GM12878 (cell line): ENCODE data around the gene STX1B. TPM values are rescaled to one million over a fixed set of nuclear protein-coding genes. Genes with fewer than 3 reads are reported as not detected.
A peak's percentile ranks its signal among the peaks of the same experiment; 100 is the strongest.

Experiments
- ATAC-seq: fragments of 200-7000 bp; cut with Tn5 transposase; 3 replicates; pipeline ENCODE4 v1.9.1; 2020; ENCODE audit warnings: mild to moderate bottlenecking, moderate library complexity
- BruUV-seq: library from RNA; stranded (reverse); fragments of 400-500 nt; replicated peaks from 2 replicates; lab custom pipeline; 2021; lab: Mats Ljungman, UMichigan
- CTCF ChIA-PET: fragments of 300-600 bp; sonication (Branson Sonifier 250); formaldehyde crosslinking; extraction: SDS; loops from one replicate; lab custom pipeline; 2021; ENCODE audit warnings: inconsistent platforms; lab: Yijun Ruan, JAX
- POLR2A ChIA-PET: fragments of 350-600 bp; formaldehyde crosslinking; extraction: SDS; loops from one replicate; lab custom pipeline; 2021; ENCODE audit warnings: inconsistent platforms; lab: Charles Lee
- RAD21 ChIA-PET: fragments of 300-600 bp; sonication (Branson Sonifier 250); formaldehyde crosslinking; loops from one replicate; lab custom pipeline; 2023; ENCODE audit warnings: antibody characterized with exemption; ENCODE audit not compliant: unreplicated experiment; lab: Charles Lee
- SMC1A ChIA-PET: fragments of 300-600 bp; sonication (Branson Sonifier 250); formaldehyde crosslinking; loops from one replicate; lab custom pipeline; 2023; ENCODE audit not compliant: unreplicated experiment, uncharacterized antibody; lab: Charles Lee
- DNase-seq: peaks from one replicate; pipeline ENCODE4 v3.0.0-alpha.2; 2011; ENCODE audit warnings: low read depth, low spot score
- FAIRE-seq: peaks from 3 replicates; lab custom pipeline; 2011; peaks lifted over from hg19 to GRCh38; lab: Jason Lieb, UNC
- H2AFZ ChIP-seq: 2 replicates; pipeline ENCODE4 v1.6.0; 2011; ENCODE audit warnings: low read depth, low read length, control low read depth; ENCODE audit not compliant: control insufficient read depth
- H3K27ac ChIP-seq: 2 replicates; pipeline ENCODE4 v1.5.1; 2011; ENCODE audit warnings: control low read depth; ENCODE audit not compliant: control insufficient read depth, insufficient read depth
- H3K27me3 ChIP-seq, 2 experiments: replicated peaks in 1 of 2; 2 replicates each; pipeline versions ENCODE4 v1.6.0 to v1.6.1; 2011; ENCODE audit warnings: low read length in 1 of 2; ENCODE audit not compliant: control insufficient read depth in 2 of 2, insufficient read depth in 2 of 2
- H3K36me3 ChIP-seq, 2 experiments: 2 replicates each; pipeline ENCODE4 v1.5.1; 2011; ENCODE audit warnings: low read length in 1 of 2; ENCODE audit not compliant: control insufficient read depth in 2 of 2, insufficient read depth in 2 of 2
- H3K4me1 ChIP-seq: 2 replicates; pipeline ENCODE4 v1.6.1; 2011; ENCODE audit warnings: mild to moderate bottlenecking, low read length, moderate library complexity, mixed read lengths; ENCODE audit not compliant: control insufficient read depth, insufficient read depth
- H3K4me2 ChIP-seq: 2 replicates; pipeline ENCODE4 v1.6.0; 2011; ENCODE audit warnings: control low read depth; ENCODE audit not compliant: control insufficient read depth, insufficient read depth
- H3K4me3 ChIP-seq: fragments of 200-600 bp; sonication (generic); 2 replicates; pipeline ENCODE4 v1.5.1; 2016
- H3K79me2 ChIP-seq: 2 replicates; pipeline ENCODE4 v1.6.0; 2011; ENCODE audit warnings: low read length; ENCODE audit not compliant: control insufficient read depth, insufficient read depth
- H3K9ac ChIP-seq: 2 replicates; pipeline ENCODE4 v1.8.0; 2011; ENCODE audit warnings: low read length, control low read depth, mixed read lengths; ENCODE audit not compliant: control insufficient read depth, insufficient read depth
- H3K9me3 ChIP-seq: replicated peaks from 3 replicates; pipeline ENCODE4 v1.5.1; 2011; ENCODE audit warnings: mild to moderate bottlenecking, low read length; ENCODE audit not compliant: control insufficient read depth, insufficient read depth
- H4K20me1 ChIP-seq: 2 replicates; pipeline ENCODE4 v1.6.0; 2011; ENCODE audit not compliant: control insufficient read depth, insufficient read depth
- BMI1 ChIP-seq: fragments of 450-650 bp; IDR thresholded peaks from 2 replicates; pipeline ENCODE4 v1.6.1; 2016; ENCODE audit warnings: mild to moderate bottlenecking, moderate library complexity, borderline replicate concordance
- HDAC6 ChIP-seq: fragments of 200-600 bp; sonication (generic); IDR thresholded peaks from one replicate; pipeline ENCODE4 v1.8.0; 2017; ENCODE audit warnings: antibody characterized with exemption; ENCODE audit not compliant: unreplicated experiment
- SIN3A ChIP-seq: IDR thresholded peaks from 2 replicates; pipeline ENCODE4 v1.6.1; 2012; ENCODE audit warnings: low read depth, low read length, improper control_type of control experiment
- SMAD5 ChIP-seq: IDR thresholded peaks from 2 replicates; pipeline ENCODE4 v1.6.1; 2016; ENCODE audit warnings: antibody characterized with exemption, low read depth
- SMARCA5 ChIP-seq: fragments of 450-650 bp; IDR thresholded peaks from 2 replicates; pipeline ENCODE4 v1.6.1; 2017; ENCODE audit warnings: mild to moderate bottlenecking
- WGBS: methylation state at CpG from one replicate; pipeline ENCODE4 v1.1.6; 2016; ENCODE audit warnings: low lambda C conversion rate; ENCODE audit not compliant: insufficient replicate concordance, insufficient coverage; ENCODE audit errors: missing lambda C conversion rate; 5-methylcytosine and 5-hydroxymethylcytosine counted together
- in situ Hi-C: fragments of 300-500 bp; cut with MboI; formaldehyde crosslinking; loops from 9 replicates; pipeline ENCODE4 v1.14.3; 2018; ENCODE audit warnings: mixed read lengths
- intact Hi-C: fragments of 100-400 bp; cut with micrococcal nuclease; formaldehyde crosslinking; loops from one replicate; pipeline ENCODE4 v1.14.2; 2022; ENCODE audit not compliant: unreplicated experiment
- polyA plus RNA-seq, 11 experiments: library from polyadenylated mRNA; depleted of rRNA in 4 of 11; unstranded in 6 of 11; stranded (reverse) in 5 of 11; fragments of >200 nt; fragmentation: Nextera tagmentation in 4 of 11; fragmentation: Illumina TruSeq in 1 of 11; extraction: Ambion mirVana in 4 of 11; extraction: Trizol in 1 of 11; gene quantifications; 1 replicate in 1 of 11; 2 replicates in 10 of 11; pipeline versions ENCODE4 v1.2.1 to v1.2.3, GENCODE V29; 2011 to 2016; ENCODE audit warnings: inconsistent platforms in 2 of 11, missing spikeins in 2 of 11, low read depth in 1 of 11
- total RNA-seq, 4 experiments: library from RNA; depleted of rRNA in 3 of 4; stranded (reverse); fragments of >200 nt in 3 of 4; fragmentation: Illumina TruSeq in 1 of 4; extraction: Trizol in 1 of 4; gene quantifications; 2 replicates each; pipeline versions ENCODE4 v1.2.1 to v1.2.3, GENCODE V29; 2013 to 2021
- TF ChIP-seq, protein P1 (sequence below): fragments of 450-650 bp; IDR thresholded peaks from 2 replicates; pipeline ENCODE4 v1.6.1; 2018; ENCODE audit warnings: mild to moderate bottlenecking, low read depth, moderate library complexity; ENCODE audit not compliant: partially characterized antibody

Gene STX1B
- total and polyA plus RNA-seq, 10 of the 15 experiments (the other 5 are each of a cell fraction or from before 2014, with no cell fraction given), result 0.22 to 2.5 (median 1.1) TPM

- peak overlapping the region; percentile 77; the same call in 1 of the 2 replicates for H3K4me2 ChIP-seq
- TF ChIP-seq SMAD5 (no peak), SMARCA5 (0 out of 2 replicates have a peak, but pooled peaks have one; percentile 49)
- TF ChIP-seq, all 136 proteins: peak for 1
- ChIA-PET POLR2A (no interaction called here), RAD21 (interaction anchor here (0.9 kb wide), 1 partner anchor 142 kb away, joined by 3 read pairs; no protein-coding TSS in a partner anchor), CTCF (interaction anchor here (0.9 to 2.0 kb wide), 4 partner anchors 10 to 918 kb away, joined by 3 to 14 read pairs (median 5); no protein-coding TSS in a partner anchor), SMC1A (no interaction called here)
- peaks cover 19% of the 10 kb centered on the region for H3K79me2 ChIP-seq
- FAIRE-seq (no peak), DNase-seq (no peak), ATAC-seq (no peak)
- no peak overlapping the region for H2AFZ ChIP-seq
- in situ Hi-C loops, result loop anchor here (10.0 kb wide), 2 partner anchors 764 to 924 kb away; partner anchors contain the start of gene ZNF267
- H3K36me3 ChIP-seq, result 0 out of 4 replicates have a peak, but pooled peaks cover 1 to 8% of the 10 kb centered on the region in 2 experiments
- no peak overlapping the region for H3K4me3 ChIP-seq
- H4K20me1 ChIP-seq, result no peaks in the 10 kb centered on the region
- no peaks in the 10 kb centered on the region for H3K9me3 ChIP-seq
- intact Hi-C loops, result loop anchor here (10.0 kb wide), 2 partner anchors 144 to 924 kb away; partner anchors contain the start of genes VKORC1 and ZNF267
- H3K4me1 ChIP-seq, result peaks cover 13% of the 10 kb centered on the region
- 90% methylated on average over 1 of the region's 1 CpG for WGBS
- no TSS peak for BruUV-seq
- no peak overlapping the region for H3K9ac ChIP-seq
- no peak overlapping the region for H3K27ac ChIP-seq
- no peaks in the 10 kb centered on the region for H3K27me3 ChIP-seq
These were observed 59.2 kb downstream of the STX1B start for GRCh38 chr16:30951193-30951592.

DNA sequence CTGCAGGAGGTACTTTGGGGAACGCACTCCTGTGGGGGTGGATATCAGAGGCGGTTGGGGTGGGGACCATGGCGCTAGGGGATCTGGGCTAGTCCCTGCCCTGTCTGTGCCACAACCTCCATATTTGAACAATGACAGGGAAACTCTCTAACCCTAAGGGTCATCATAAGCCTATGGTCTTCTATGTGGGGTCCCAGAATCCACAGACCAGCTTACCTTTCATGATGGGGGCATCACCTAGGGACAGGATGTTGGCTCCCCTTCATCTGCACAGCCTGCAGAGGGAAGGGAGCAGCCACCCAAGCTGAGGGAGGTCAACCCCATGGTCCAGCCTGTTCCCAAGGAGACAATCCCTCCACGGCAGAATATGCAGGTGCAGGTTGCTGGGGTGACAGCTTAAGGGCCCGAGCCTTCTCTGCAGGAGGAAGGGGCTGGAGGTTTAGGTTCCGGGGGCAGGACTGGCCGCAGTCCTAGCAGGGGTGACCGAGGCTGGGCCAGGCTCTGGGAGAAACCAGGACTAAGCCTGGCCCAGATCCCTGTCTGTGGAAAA, 59.8 kb downstream of the STX1B start:
- Histone ChIP-seq H3K4me1 (peaks cover 13% of the 10 kb centered on the region), H2AFZ (no peak overlapping the region), H3K36me3 (0 out of 4 replicates have a peak, but pooled peaks cover 1 to 8% of the 10 kb centered on the region in 2 experiments), H3K79me2 (peaks cover 19% of the 10 kb centered on the region), H3K4me2 (peak overlapping the region; percentile 77), H3K27ac (peak overlapping the region; percentile 82), H3K27me3 (no peaks in the 10 kb centered on the region), H4K20me1 (no peaks in the 10 kb centered on the region), H3K9ac (peak overlapping the region; percentile 82)
- BruUV-seq, result no TSS peak
- in situ Hi-C loops, result loop anchor here (10.0 kb wide), 2 partner anchors 764 to 924 kb away; partner anchors contain the start of gene ZNF267
- 90% methylated on average over 8 of the region's 8 CpGs for WGBS
- ChIA-PET RAD21 (interaction anchor here (0.9 to 1.1 kb wide), 3 partner anchors 76 to 191 kb away, joined by 3 to 4 read pairs (median 3); no protein-coding TSS in a partner anchor), SMC1A (interaction anchor here (0.8 to 1.7 kb wide), 2 partner anchors 9 to 918 kb away, joined by 3 to 5 read pairs; no protein-coding TSS in a partner anchor), CTCF (interaction anchor here (0.8 to 2.0 kb wide), 8 partner anchors 9 to 918 kb away, joined by 3 to 14 read pairs (median 4); partner anchors contain the start of genes ZNF646 and ZNF668), POLR2A (interaction anchor here (0.6 to 1.2 kb wide), 5 partner anchors 9 to 923 kb away, joined by 3 to 7 read pairs (median 4); partner anchors contain the start of gene ZNF267)
- no peak for FAIRE-seq
- TF ChIP-seq SIN3A (0 out of 2 replicates have a peak, but pooled peaks have one; percentile 9), HDAC6 (no peak), BMI1 (no peak)
- TF ChIP-seq, protein P1, sequence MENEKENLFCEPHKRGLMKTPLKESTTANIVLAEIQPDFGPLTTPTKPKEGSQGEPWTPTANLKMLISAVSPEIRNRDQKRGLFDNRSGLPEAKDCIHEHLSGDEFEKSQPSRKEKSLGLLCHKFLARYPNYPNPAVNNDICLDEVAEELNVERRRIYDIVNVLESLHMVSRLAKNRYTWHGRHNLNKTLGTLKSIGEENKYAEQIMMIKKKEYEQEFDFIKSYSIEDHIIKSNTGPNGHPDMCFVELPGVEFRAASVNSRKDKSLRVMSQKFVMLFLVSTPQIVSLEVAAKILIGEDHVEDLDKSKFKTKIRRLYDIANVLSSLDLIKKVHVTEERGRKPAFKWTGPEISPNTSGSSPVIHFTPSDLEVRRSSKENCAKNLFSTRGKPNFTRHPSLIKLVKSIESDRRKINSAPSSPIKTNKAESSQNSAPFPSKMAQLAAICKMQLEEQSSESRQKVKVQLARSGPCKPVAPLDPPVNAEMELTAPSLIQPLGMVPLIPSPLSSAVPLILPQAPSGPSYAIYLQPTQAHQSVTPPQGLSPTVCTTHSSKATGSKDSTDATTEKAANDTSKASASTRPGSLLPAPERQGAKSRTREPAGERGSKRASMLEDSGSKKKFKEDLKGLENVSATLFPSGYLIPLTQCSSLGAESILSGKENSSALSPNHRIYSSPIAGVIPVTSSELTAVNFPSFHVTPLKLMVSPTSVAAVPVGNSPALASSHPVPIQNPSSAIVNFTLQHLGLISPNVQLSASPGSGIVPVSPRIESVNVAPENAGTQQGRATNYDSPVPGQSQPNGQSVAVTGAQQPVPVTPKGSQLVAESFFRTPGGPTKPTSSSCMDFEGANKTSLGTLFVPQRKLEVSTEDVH, result no peak
- TF ChIP-seq, all 136 proteins: peak for 1
- peak overlapping the region; percentile 99 for H3K4me3 ChIP-seq
- intact Hi-C loops, result loop anchor here (10.0 kb wide), 2 partner anchors 144 to 924 kb away; partner anchors contain the start of genes VKORC1 and ZNF267
- ATAC-seq (no peak), DNase-seq (no peak)
- no peaks in the 10 kb centered on the region for H3K9me3 ChIP-seq
